SHP77 (cell line): ENCODE measurements around the gene RNF25.

ENCODE experiments used
- DNase-seq, 2 experiments: peaks; one replicate each; lab custom pipeline; 2025; lab: John Stamatoyannopoulos, UW

The RNF25 gene

DNA sequence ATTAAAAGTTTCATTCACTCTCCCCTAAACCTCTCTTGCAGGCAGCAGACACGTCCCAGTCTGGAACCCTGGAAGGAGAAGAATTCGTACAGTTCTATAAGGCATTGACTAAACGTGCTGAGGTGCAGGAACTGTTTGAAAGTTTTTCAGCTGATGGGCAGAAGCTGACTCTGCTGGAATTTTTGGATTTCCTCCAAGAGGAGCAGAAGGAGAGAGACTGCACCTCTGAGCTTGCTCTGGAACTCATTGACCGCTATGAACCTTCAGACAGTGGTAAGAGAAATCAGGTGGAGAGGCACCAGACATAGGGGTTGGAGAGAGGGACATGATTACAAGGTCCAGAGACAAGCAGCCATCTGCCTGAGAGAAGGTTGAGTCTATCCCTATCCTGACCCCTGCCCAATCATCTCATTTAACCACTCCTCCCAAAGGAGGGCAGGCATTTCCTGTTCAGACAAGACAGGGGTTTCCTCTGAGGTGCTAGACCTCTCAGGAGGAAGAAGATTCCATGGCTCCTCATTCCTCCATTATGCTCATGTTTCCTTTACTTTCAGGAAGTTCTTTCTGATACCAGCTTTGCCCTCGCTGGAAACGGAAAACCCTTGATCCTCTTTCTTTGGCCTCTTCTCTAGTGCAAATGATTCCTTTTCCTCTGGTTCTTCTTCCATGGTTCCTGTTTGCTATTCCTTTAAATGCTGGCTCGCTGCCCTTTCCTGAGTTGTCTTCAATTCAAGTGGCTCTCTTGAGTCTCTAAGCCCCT, 49.0 kb downstream of the RNF25 start:
- DNase-seq, result no peak

DNA sequence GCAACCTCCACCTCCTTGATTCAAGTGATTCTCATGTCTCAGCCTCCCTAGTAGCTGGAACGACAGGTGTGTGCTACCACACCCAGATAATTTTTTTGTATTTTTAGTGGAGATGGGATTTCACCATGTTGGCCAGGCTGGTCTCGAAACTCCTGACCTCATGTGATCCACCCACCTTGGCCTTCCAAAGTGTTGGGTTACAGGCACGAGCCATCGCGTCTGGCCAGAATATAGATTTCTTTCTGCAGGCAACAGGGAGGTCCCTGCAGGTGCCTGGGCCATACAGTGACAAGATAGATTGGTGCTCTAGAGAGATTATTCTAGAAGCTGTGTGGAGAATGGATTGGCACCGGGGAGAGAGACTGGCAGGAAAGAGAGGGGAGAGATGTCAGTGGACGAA, 50.8 kb downstream of the RNF25 start:
- DNase-seq, result no peak

DNA sequence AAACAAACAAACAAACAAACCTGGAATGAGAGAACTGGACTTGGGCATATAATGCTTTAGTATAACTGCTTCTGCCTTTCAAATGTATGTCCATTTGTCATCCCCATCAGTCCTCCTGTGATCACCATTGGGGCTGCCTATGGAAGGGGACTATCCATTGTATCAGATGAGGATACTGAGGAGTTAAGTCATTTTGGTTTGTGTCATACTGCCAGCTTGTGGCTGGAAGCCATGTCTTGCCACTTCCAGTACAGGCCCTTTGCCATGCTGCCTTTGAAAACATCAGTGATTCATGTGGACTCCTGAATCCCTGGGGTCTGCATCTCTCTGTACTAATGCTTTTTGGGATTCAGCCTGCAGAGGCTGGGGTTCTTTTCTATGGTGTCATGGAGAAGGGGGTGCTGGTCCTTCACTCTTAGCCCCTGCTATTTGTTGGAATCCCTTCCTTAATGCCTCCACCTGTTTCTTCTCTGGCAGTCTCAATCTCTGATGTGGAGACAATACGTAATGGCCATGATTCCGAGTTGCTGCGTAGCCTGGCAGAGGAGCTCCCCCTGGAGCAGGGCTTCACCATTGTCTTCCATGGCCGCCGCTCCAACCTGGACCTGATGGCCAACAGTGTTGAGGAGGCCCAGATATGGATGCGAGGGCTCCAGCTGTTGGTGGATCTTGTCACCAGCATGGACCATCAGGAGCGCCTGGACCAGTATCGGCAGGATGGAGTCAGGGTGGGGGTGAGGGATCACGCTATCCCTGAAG, 53.5 kb downstream of the RNF25 start:
- DNase-seq, result no peak

DNA sequence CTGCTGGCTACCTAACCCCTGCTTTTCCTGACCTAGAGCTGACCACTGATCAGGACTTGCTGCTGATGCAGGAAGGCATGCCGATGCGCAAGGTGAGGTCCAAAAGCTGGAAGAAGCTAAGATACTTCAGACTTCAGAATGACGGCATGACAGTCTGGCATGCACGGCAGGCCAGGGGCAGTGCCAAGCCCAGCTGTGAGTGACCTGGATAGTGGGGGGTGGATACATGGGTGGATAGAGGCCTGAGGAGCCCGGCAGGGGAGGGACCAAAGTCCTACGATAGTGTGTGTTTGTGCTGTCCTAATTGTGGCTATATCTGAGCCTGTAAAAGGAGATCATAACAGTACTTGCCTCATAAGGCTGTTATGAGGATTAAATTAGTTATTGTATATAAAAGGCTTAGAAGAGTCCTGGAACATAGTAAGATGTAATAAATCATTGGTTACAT, 55.9 kb downstream of the RNF25 start:
- no peak for DNase-seq
